Measurements from ENCODE around the gene PRLH.

Gene PRLH

GRCh38 chr2:237567276-237568029, 1.1 kb downstream of the PRLH start:
- no peak for DNase-seq

- no peak for DNase-seq
Measured at GRCh38 chr2:237568121-237568660, 1.8 kb downstream of the PRLH start.

- no peak for DNase-seq
Measured at GRCh38 chr2:237569041-237569440, 2.7 kb downstream of the PRLH start.

GRCh38 chr2:237569896-237570295, 3.5 kb downstream of the PRLH start:
- DNase-seq = no peak

GRCh38 chr2:237570776-237571335, 4.5 kb downstream of the PRLH start:
- DNase-seq = no peak

GRCh38 chr2:237571551-237571950, 5.2 kb downstream of the PRLH start:
- no peak for DNase-seq

- DNase-seq = peak; percentile 62 to 93 (median 86)
Measured at GRCh38 chr2:237572021-237572741, 5.8 kb downstream of the PRLH start.

- DNase-seq = no peak
Measured at GRCh38 chr2:237572742-237573101, 6.3 kb downstream of the PRLH start.

GRCh38 chr2:237573721-237574415, 7.5 kb downstream of the PRLH start:
- DNase-seq = no peak

- DNase-seq = no peak
Measured at GRCh38 chr2:237574467-237574866, 8.1 kb downstream of the PRLH start.

GRCh38 chr2:237574894-237575868, 8.8 kb downstream of the PRLH start:
- DNase-seq = no peak

GRCh38 chr2:237575869-237576862, 9.8 kb downstream of the PRLH start:
- no peak for DNase-seq

GRCh38 chr2:237576974-237577373, 10.6 kb downstream of the PRLH start:
- no peak for DNase-seq

- no peak for DNase-seq
Measured at GRCh38 chr2:237577458-237577857, 11.1 kb downstream of the PRLH start.

GRCh38 chr2:237577956-237578870, 11.8 kb downstream of the PRLH start:
- no peak for DNase-seq

GRCh38 chr2:237581326-237581725, 15.0 kb downstream of the PRLH start:
- no peak for DNase-seq

- DNase-seq = peak in 1 of 4 experiments; percentile 12
Measured at GRCh38 chr2:237581751-237582746, 15.7 kb downstream of the PRLH start.
